Measurements from ENCODE around the gene PNPLA6. TPM values are rescaled to one million over a fixed set of nuclear protein-coding genes. Genes with fewer than 3 reads are reported as not detected.

The PNPLA6 gene
- total and polyA plus RNA-seq, 2 experiments from 2014 or later = 66.6 to 135 TPM

DNA sequence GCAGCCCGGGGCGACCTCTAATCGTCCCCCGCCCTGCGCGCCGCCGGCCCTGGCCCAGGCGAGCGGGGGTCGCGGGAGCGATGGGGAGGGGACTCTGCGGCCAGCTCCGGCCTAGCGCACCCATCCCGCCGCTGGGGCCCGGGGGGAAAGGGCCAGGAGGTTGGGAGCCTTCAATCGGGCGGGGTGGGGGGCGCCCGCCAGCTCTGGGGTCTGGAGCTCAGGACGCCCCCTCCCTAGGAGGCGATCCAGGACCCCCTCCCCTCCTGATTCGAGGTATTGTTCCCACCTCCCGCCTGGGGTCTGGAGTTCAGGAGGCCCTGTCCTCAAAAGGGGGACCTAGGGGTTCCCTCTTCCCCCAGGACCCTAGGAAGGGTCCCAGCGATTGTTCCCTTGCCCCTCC, 19.2 kb upstream of the PNPLA6 start:
- DNase-seq (ENCODE audit: low spot score) = peak; percentile 41
- no peaks in the 10 kb centered on the region; the same call in 1 of the 2 replicates for H3K79me2 ChIP-seq (replicated peaks; ENCODE audit: insufficient read depth)
- H3K9me2 ChIP-seq (ENCODE audit: insufficient read depth) = no peaks in the 10 kb centered on the region
- peaks cover 6% of the 10 kb centered on the region for H3K27me3 Mint-ChIP-seq (ENCODE audit: insufficient read depth, low read depth, poor library complexity)
- H3K27ac Mint-ChIP-seq = peak overlapping the region; percentile 77; the same call in 1 of the 2 replicates
- peaks cover 13% of the 10 kb centered on the region for H3K4me1 Mint-ChIP-seq
- H3K27ac ChIP-seq (ENCODE audit: low read depth) = no peak overlapping the region
- no peaks in the 10 kb centered on the region for H3K36me3 ChIP-seq (ENCODE audit: insufficient read depth)
- peak; percentile 38 for ATAC-seq
- H3K4me3 ChIP-seq = peak overlapping the region; percentile 83
- H4K20me1 ChIP-seq (replicated peaks; ENCODE audit: insufficient read depth) = no peaks in the 10 kb centered on the region
- H3K4me1 ChIP-seq (ENCODE audit: insufficient read depth) = peaks cover 13% of the 10 kb centered on the region
- no peaks in the 10 kb centered on the region for H3K27me3 ChIP-seq (ENCODE audit: insufficient read depth)
- peak overlapping the region; percentile 87 for H3K4me3 Mint-ChIP-seq
- H3K4me2 ChIP-seq = peak overlapping the region; percentile 97
- peaks cover 3% of the 10 kb centered on the region; the same call in 2 of the 3 replicates for H3K9me3 Mint-ChIP-seq
- no peak overlapping the region for H2AFZ ChIP-seq
- H3K36me3 Mint-ChIP-seq (ENCODE audit: low read depth) = peaks cover 13% of the 10 kb centered on the region; the same call in 2 of the 3 replicates
- TF ChIP-seq ZNF331 (CRISPR knock-in tag; IDR thresholded peaks at IDR 0.05; ENCODE audit: low read depth) (no peak), STAT1 (IDR thresholded peaks at IDR 0.05; ENCODE audit: unreplicated experiment) (no peak)
- no peaks in the 10 kb centered on the region for H3F3A ChIP-seq (replicated peaks; ENCODE audit: low read depth)

DNA sequence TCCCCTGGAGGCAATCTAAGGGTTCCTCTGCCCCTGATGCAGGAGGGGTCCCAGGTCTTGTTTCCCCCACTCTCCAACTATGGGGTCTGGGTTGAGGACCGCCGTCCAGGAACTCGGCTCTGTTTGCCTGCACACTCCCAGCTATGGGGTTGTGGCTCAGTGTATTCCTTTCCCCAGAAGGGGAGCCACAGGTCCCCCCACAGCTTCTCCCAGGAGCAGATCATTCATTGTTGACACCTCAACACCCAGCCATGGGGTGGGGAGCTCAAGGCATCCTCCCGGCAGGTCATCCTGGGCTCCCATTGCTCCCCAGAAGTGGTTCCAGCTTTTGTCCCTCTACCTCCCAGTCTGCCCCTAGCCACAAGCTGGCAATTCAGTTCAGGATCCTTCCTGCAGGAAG, 18.6 kb upstream of the PNPLA6 start:
- TF ChIP-seq NANOG (IDR thresholded peaks at IDR 0.05; ENCODE audit: borderline replicate concordance) = no peak
- Histone ChIP-seq H3K79me2 (replicated peaks; ENCODE audit: insufficient read depth) (no peaks in the 10 kb centered on the region; the same call in 1 of the 2 replicates), H3K27me3 (ENCODE audit: insufficient read depth) (no peaks in the 10 kb centered on the region), H3F3A (replicated peaks; ENCODE audit: low read depth) (no peaks in the 10 kb centered on the region; the same call in 1 of the 2 replicates), H3K4me1 (ENCODE audit: insufficient read depth) (peaks cover 18% of the 10 kb centered on the region), H3K9me2 (ENCODE audit: insufficient read depth) (no peaks in the 10 kb centered on the region), H3K4me2 (peak overlapping the region; percentile 97), H3K36me3 (ENCODE audit: insufficient read depth) (no peaks in the 10 kb centered on the region), H2AFZ (no peak overlapping the region), H3K4me3 (peak overlapping the region; percentile 83), H3K27ac (ENCODE audit: low read depth) (no peak overlapping the region), H4K20me1 (replicated peaks; ENCODE audit: insufficient read depth) (no peaks in the 10 kb centered on the region)
- DNase-seq (ENCODE audit: low spot score) = no peak
- H3K27ac Mint-ChIP-seq = peak overlapping the region; percentile 77; the same call in 1 of the 2 replicates
- peaks cover 16% of the 10 kb centered on the region for H3K4me1 Mint-ChIP-seq
- peaks cover 13% of the 10 kb centered on the region; the same call in 2 of the 3 replicates for H3K36me3 Mint-ChIP-seq (ENCODE audit: low read depth)
- peak overlapping the region; percentile 87 for H3K4me3 Mint-ChIP-seq
- H3K27me3 Mint-ChIP-seq (ENCODE audit: insufficient read depth, low read depth, poor library complexity) = peaks cover 8% of the 10 kb centered on the region
- ATAC-seq = peak; percentile 4; the same call in 1 of the 3 replicates
- peaks cover 3% of the 10 kb centered on the region; the same call in 2 of the 3 replicates for H3K9me3 Mint-ChIP-seq

DNA sequence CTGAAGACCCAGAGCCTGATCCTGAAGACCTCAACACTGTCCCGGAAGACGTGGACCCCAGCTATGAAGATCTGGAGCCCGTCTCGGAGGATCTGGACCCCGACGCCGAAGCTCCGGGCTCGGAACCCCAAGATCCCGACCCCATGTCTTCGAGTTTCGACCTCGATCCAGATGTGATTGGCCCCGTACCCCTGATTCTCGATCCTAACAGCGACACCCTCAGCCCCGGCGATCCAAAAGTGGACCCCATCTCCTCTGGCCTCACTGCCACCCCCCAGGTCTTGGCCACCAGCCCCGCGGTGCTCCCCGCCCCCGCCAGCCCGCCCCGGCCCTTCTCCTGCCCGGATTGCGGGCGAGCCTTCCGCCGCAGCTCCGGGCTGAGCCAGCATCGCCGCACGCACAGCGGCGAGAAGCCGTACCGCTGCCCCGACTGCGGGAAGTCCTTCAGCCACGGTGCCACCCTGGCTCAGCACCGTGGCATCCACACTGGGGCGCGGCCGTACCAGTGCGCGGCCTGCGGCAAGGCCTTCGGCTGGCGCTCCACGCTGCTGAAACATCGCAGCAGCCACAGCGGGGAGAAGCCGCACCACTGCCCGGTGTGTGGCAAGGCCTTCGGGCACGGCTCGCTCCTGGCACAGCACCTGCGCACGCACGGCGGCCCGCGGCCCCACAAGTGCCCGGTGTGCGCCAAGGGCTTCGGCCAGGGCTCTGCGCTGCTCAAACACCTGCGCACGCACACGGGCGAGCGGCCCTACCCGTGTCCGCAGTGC, 16.0 kb upstream of the PNPLA6 start:
- peaks cover 14% of the 10 kb centered on the region for H3K27me3 Mint-ChIP-seq (ENCODE audit: insufficient read depth, low read depth, poor library complexity)
- no peaks in the 10 kb centered on the region for H3K27me3 ChIP-seq (ENCODE audit: insufficient read depth)
- H3K9me2 ChIP-seq (ENCODE audit: insufficient read depth) = no peaks in the 10 kb centered on the region
- no peak overlapping the region; the same call in 2 of the 3 replicates for H3K4me3 Mint-ChIP-seq
- H3K4me1 ChIP-seq (ENCODE audit: insufficient read depth) = peaks cover 28% of the 10 kb centered on the region
- H3K36me3 ChIP-seq (ENCODE audit: insufficient read depth) = no peaks in the 10 kb centered on the region
- TF ChIP-seq EZH2 (IDR thresholded peaks at IDR 0.05; ENCODE audit: low read depth, unreplicated experiment) = no peak
- no peak overlapping the region for H3K4me2 ChIP-seq
- H3F3A ChIP-seq (replicated peaks; ENCODE audit: low read depth) = no peaks in the 10 kb centered on the region; the same call in 1 of the 2 replicates
- H3K9me3 Mint-ChIP-seq = peaks cover 3% of the 10 kb centered on the region; the same call in 2 of the 3 replicates
- peaks cover 19% of the 10 kb centered on the region for H3K4me1 Mint-ChIP-seq
- H3K27ac Mint-ChIP-seq = no peak overlapping the region
- H3K27ac ChIP-seq (ENCODE audit: low read depth) = no peak overlapping the region
- peaks cover 16% of the 10 kb centered on the region; the same call in 2 of the 3 replicates for H3K36me3 Mint-ChIP-seq (ENCODE audit: low read depth)
- H4K20me1 ChIP-seq (replicated peaks; ENCODE audit: insufficient read depth) = no peaks in the 10 kb centered on the region
- no peak overlapping the region for H3K4me3 ChIP-seq
- peaks cover 5% of the 10 kb centered on the region for H3K79me2 ChIP-seq (replicated peaks; ENCODE audit: insufficient read depth)
- no peak overlapping the region for H2AFZ ChIP-seq
- DNase-seq (ENCODE audit: low spot score) (no peak), ATAC-seq (no peak)
